ENCODE results near the gene IKBKE. TPM values are rescaled to one million over a fixed set of nuclear protein-coding genes. Genes with fewer than 3 reads are reported as not detected.

The IKBKE gene
- total RNA-seq, 1 experiment from 2014 or later, result 6.4 TPM

GRCh38 chr1:206497363-206497762 is 27.1 kb downstream of the IKBKE start:
- no peaks in the 10 kb centered on the region for H3K36me3 ChIP-seq (ENCODE audit: control insufficient read depth, insufficient read depth, low read length)
- H3K4me1 ChIP-seq (ENCODE audit: control insufficient read depth, insufficient read depth, low read length), result no peaks in the 10 kb centered on the region
- H3K27ac ChIP-seq (ENCODE audit: low read length), result no peak overlapping the region
- intact Hi-C loops (cut with micrococcal nuclease; ENCODE audit: unreplicated experiment) (no loop called here), in situ Hi-C loops (cut with HindIII; ENCODE audit: low pct_unique_long_range_greater_than_20kb, low sequenced_read_pairs) (no loop called here)
- BruUV-seq (replicated peaks), result no TSS peak
- H3K9me3 ChIP-seq (ENCODE audit: control insufficient read depth, insufficient read depth, low read depth, low read length), result no peaks in the 10 kb centered on the region
- no peak for TF ChIP-seq SIN3A (IDR thresholded peaks at IDR 0.05; ENCODE audit: borderline replicate concordance, insufficient read depth, low read depth, low read length)
- no peak for TF ChIP-seq REST (IDR thresholded peaks at IDR 0.05; ENCODE audit: insufficient read depth in 1 of 2, low read depth in 2 of 2, low read length in 1 of 2)
- no peak for TF ChIP-seq POLR2AphosphoS5 (IDR thresholded peaks at IDR 0.05; ENCODE audit: low read depth, low read length)
- TF ChIP-seq TCF7L2 (IDR thresholded peaks at IDR 0.05; ENCODE audit: low read depth, low read length), result no peak
- no peak for TF ChIP-seq CTCF (IDR thresholded peaks at IDR 0.05)
- H3K27me3 ChIP-seq (ENCODE audit: control insufficient read depth, insufficient read depth, low read length), result no peaks in the 10 kb centered on the region
- POLR2A ChIA-PET, result no interaction called here
- CTCF ChIA-PET, result no interaction called here
- H3K4me3 ChIP-seq (ENCODE audit: low read depth in 2 of 2, low read length in 2 of 2), result no peak overlapping the region
- no peak for ATAC-seq
- no peak for DNase-seq (ENCODE audit: low read depth, low spot score)

- CTCF ChIA-PET, result no interaction called here
- in situ Hi-C loops (cut with HindIII; ENCODE audit: low pct_unique_long_range_greater_than_20kb, low sequenced_read_pairs) (no loop called here), intact Hi-C loops (cut with micrococcal nuclease; ENCODE audit: unreplicated experiment) (no loop called here)
- Histone ChIP-seq H3K9me3 (ENCODE audit: control insufficient read depth, insufficient read depth, low read depth, low read length) (no peaks in the 10 kb centered on the region), H3K27me3 (ENCODE audit: control insufficient read depth, insufficient read depth, low read length) (peaks cover 1% of the 10 kb centered on the region), H3K36me3 (ENCODE audit: control insufficient read depth, insufficient read depth, low read length) (no peaks in the 10 kb centered on the region), H3K4me1 (ENCODE audit: control insufficient read depth, insufficient read depth, low read length) (no peaks in the 10 kb centered on the region), H3K4me3 (ENCODE audit: low read depth in 2 of 2, low read length in 2 of 2) (no peak overlapping the region), H3K27ac (ENCODE audit: low read length) (no peak overlapping the region)
- POLR2A ChIA-PET, result no interaction called here
- ATAC-seq (no peak), DNase-seq (ENCODE audit: low read depth, low spot score) (no peak)
- TF ChIP-seq POLR2AphosphoS5 (IDR thresholded peaks at IDR 0.05; ENCODE audit: low read depth, low read length), result no peak
- no peak for TF ChIP-seq SIN3A (IDR thresholded peaks at IDR 0.05; ENCODE audit: borderline replicate concordance, insufficient read depth, low read depth, low read length)
- no peak for TF ChIP-seq REST (IDR thresholded peaks at IDR 0.05; ENCODE audit: insufficient read depth in 1 of 2, low read depth in 2 of 2, low read length in 1 of 2)
- no peak for TF ChIP-seq TCF7L2 (IDR thresholded peaks at IDR 0.05; ENCODE audit: low read depth, low read length)
- no peak for TF ChIP-seq CTCF (IDR thresholded peaks at IDR 0.05)
- no TSS peak for BruUV-seq (replicated peaks)
These were observed 27.5 kb downstream of the IKBKE start for GRCh38 chr1:206497774-206498173.
